Activated T-cell treated with anti-CD3 and anti-CD28 coated beads, Interleukin-2, amount 50 U/mL, for 48 hours (primary cell): ENCODE measurements around the gene CNTN4.

Experiments
- DNase-seq, 2 experiments: peaks; one replicate each; pipeline ENCODE4 v3.0.0-alpha.2; 2020

CNTN4 gene

DNA sequence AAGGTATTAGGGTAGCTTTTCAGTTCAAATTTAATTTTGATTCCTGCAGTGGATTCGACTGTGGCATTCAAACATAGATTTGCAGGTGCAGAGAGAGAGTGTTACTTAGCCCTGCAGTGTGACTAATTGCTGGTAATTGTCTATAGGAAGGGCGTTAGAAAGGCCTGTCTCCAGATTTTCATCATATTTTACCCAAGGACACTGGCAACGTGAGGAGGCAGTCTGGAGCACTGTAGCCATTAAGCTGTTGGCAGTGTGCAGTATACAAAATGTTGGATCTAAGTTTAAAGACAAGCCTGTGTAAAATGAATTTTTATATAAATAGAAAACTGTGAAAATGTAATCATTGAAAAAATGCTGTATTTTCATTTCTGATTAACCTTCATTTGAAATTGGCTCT lies 342.9 kb downstream of the CNTN4 start:
- no peak for DNase-seq

DNA sequence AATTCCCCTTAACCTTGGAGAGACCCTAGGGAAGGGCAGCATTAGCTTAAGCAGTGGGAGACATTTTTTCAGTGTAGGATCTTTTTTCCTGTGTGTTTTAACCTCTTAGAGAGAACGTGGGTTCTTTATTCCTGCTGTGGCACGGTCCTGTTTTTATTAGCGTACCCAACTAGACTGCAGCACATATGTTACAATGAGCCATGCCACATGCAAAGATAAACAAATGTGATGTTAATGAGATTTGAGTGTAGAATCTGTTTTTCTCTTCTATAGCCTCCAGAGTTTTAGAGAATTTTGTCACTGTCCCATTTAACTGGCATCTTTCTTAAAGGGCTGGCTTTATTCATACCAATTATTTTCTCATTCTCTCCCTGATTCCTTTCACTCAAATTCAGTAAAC lies 347.5 kb downstream of the CNTN4 start:
- DNase-seq = no peak

GRCh38 chr3:2452249-2452648 lies 353.6 kb downstream of the CNTN4 start:
- no peak for DNase-seq

DNA sequence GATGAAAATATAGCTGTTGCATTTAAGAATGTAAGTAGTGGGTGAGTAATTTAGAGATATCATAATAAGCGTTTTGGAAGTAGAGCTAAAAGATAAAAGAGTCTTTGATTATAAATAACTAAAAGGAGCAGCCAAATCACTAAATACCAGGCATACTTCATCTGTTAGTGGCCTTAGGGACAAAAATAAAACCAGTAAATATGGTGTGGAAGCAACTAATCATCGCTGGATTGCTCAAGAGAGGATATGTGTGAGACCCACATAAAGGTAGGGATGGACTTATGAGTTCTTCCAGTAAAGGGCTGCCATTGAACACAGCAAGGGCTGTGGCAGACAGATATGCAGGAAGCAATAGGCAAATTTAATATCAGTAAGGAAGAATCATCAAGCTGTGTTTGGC lies 356.2 kb downstream of the CNTN4 start:
- DNase-seq = no peak

DNA sequence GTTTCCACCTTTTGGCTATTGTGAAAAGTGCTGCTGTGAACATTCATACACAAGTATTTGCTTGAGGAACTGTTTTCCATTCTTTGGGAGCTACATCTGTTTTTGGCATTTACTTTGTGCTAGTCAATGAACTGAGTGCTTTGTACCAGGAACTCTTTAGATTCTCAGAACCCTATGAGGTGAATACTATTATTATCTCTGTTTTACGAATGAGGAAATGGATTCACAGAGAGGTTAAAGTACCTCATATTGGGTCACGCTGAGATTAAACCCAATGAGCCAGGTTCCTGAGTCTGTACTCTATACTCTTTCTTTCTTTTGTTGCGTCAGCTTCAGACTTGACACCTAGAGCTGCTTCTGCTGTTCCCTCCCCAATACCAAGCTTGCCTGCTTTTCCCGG lies 358.1 kb downstream of the CNTN4 start:
- no peak for DNase-seq

GRCh38 chr3:2458816-2459215 lies 360.1 kb downstream of the CNTN4 start:
- no peak for DNase-seq

GRCh38 chr3:2465842-2466241 lies 367.2 kb downstream of the CNTN4 start:
- DNase-seq = no peak

GRCh38 chr3:2468816-2469215 lies 370.1 kb downstream of the CNTN4 start:
- no peak for DNase-seq

DNA sequence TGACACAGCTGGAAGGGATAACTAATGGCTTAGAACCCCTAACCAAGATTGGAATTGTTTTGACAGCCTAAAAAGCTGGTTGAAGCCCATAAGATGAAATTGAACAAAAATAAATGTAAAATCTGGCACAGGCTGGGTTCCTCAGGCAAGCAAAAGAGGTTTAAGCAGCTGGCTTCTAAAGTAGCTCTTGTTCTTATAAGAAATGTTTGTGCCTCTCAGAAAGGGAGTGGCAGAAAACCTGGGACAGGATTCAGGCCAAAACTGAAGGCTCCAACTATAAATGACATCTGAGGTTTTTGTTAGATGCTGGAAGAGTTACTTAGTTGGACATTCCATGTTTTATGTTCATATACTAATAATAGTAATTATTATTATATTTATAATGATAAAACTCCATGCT lies 378.3 kb downstream of the CNTN4 start:
- DNase-seq = no peak

GRCh38 chr3:2477620-2478019 lies 379.0 kb downstream of the CNTN4 start:
- DNase-seq = no peak

GRCh38 chr3:2484162-2485026 lies 385.7 kb downstream of the CNTN4 start:
- DNase-seq = no peak

- no peak for DNase-seq
These were observed 386.3 kb downstream of the CNTN4 start for GRCh38 chr3:2485027-2485375.

DNA sequence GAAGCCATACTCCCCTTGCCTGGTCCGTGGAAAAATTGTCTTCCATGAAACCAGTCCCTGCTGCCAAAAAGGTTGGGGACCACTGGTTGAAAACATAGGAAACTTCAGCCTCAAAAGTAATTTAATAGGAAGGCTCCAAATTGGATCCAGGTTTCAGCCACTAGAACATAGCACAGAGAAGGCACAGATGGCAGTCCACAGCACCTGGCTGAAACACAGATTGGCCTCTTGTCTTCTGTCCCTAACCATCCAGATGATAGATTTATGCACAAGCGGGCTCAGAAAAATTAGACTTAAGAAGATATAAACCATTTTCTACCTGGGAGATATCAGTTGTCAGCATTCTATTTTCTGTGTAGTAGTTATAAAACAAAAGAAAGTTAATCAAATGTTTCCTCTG lies 397.1 kb downstream of the CNTN4 start:
- no peak for DNase-seq

GRCh38 chr3:2504912-2505311 lies 406.2 kb downstream of the CNTN4 start:
- DNase-seq = no peak

DNA sequence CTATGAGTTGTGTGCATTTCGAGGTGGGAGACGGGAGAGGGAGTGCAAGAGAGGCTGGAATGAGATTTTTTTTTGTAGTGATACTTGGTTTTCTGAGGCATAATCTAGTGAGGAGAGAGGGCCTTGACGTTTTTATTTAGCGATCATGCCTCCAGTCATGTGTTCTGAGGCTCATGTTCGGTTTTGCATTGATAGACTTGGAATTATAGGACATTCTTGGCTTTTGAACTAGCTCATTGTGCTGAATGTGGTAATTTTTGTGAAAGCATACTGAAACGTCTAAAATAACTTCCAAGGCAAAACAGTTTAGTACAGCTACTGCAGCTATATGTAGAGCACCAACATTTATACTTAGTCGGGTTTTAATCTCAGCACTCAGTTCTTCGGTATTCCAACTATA lies 408.1 kb downstream of the CNTN4 start:
- no peak for DNase-seq

DNA sequence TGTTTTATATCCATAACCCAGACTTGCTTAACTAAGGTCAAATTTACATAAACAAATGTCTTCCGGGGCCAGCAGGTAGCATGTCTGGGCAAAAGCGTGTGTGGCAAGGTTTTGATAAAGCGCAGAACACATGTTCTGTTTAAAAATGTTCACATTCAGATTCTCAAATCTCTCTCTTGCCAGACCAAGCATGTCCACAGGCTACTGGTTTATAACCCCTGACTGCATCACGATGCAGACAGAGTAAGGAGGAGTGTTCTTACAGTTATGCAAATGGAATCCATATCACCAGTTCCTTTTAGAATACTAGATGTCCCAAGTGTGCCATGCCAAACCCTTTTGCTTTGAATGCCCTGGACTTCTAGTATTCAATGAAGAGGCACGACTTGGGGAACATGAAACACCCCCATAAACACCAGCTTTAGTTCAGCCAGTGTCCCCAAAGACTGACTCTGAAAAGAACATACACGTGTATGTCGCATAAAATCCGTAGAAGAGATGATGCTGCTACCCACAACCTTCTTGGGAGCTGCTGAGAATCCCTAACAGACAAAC lies 412.0 kb downstream of the CNTN4 start:
- no peak for DNase-seq

DNA sequence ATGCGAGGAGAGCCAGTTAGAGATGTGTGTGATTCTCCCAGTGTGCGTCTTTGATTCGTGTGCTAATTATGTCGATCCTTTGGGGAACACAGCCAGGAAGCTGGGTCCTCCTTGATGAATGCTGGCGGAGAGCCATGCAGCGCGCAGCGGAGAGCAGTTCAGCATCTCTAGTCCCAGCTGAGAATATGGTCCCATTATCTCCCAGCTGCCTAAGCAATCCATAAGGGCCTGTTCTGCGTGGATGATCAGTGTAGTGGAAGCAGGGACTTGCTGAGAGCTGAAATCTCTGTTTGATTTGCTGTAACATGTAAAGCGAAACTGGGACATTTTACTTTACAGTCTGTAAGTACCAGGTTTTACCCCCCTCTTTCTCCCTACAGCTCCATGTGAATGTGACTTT lies 412.7 kb downstream of the CNTN4 start:
- no peak for DNase-seq

- DNase-seq = no peak
These were observed 414.2 kb downstream of the CNTN4 start for GRCh38 chr3:2512881-2513280.

DNA sequence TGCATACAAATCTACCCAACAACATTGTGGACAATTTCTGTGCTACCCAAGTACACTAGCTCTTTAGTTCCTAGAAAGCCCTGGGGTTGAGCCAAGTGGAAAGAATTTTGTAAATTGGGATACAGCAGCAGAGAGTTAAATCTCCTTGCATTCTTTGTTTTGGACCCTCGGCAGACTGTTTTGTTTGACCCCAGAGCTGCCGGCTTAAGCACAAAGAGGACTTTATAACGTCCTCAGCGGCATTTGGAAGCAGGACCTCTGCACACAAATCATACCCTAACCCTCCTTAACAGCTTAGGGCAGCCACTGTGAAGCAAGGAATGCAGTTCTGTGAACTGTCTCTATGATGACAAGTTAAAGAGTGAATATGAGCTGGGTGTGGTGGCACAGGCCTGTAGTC lies 415.3 kb downstream of the CNTN4 start:
- DNase-seq = no peak

DNA sequence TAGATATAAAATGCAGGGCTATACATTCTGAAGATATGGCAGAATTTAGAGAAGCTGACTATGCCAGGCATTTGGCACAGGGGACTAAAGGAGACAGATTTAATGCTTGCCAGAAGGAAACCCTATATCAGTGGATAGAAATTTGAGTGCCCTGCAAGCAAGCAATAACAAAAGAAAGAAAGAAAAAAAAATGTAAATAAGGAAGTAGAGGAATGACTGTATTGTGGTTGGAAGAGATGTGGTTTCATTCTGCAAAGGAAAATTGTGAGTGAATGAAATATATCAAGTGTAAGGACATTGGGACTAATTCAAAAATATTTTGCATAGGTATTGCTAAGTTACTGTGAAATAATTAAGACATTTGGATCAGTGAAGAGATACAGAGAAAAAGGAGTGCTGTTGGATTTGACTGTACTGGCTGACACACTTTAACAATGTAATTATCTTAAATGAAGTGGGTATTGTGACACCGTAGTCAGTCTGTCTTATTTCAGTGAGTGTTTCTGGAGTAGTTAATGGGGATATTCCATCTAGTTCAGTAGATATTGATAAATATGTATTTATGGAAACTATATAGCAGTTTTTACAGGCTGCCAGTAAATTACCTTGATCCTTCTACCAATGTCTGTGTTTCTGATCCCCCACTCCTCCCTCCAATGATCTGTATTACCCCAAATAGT lies 418.2 kb downstream of the CNTN4 start:
- DNase-seq = no peak

DNA sequence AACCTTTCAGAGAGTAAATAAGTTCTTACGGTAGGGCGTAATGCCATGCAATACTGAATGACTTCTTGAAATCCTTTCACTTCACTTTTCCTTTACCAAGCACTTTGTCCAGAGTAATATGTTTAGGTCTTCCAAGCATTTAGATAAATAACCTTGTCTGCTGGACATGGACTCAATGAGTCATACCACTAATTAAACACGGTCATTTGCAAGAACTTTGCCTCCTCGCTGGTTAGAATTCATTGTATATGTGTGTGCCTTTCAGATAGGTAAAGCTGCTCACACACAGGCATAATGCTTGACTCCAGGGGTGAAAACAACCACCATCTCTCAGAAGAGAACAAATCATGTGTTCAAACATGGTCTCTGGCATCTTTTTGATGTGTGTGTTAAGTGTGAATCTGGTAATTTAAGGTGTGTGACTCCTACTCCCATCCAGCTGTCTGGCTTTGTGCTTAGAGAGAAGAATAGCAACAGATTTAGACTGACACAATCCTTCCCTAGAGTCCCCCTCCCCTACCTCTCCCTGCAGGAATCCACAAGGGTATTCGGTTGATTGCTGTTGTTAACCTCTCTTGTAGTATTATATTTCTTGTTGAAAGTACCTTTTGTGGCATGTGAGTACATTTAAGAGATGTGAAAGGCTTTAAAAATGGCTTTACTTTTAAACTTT lies 419.0 kb downstream of the CNTN4 start:
- DNase-seq = no peak

DNA sequence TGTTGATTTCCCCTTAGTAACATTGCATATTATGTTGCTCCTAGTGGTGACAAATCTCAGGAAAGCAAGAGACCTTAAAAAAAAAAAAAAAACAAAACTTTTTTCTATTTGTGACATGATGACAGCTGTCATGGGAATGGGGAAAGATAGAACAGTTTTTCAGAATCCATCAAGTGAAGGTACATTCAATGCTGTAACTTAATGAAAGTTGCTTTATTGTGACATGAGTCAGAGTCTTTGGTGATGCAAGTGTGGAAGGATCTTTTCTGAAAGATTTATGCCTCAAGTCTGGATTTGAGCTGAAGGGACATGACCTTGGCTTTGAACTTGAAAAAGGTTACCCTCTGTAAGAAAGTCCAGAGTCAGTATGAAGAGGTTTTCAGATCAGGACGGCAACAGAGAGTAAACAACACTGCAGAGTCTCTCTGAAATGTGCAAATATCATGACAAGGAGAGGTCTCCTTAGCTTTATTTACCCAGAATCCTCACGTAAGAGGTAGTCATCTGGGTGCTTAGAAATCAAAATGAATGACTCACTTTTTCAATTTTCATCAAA lies 424.7 kb downstream of the CNTN4 start:
- DNase-seq = no peak

DNA sequence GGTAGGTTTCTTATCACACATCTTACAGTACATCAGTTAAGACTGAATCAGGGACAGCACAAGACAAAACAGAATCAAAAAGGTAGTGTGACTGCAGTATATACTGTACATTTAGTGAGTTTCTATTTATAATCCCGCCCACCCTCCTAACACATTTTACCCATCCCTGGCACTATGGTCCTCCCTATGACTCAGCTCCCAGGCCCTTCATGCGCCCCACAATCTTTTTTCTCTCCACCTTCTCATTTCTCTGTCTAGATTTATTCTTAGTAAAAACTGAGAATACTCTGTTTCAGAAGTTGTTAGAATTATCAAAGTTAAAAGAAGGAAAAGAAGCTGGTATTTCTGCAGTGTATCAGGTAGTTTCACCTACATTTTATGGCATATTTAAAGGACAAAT lies 427.3 kb downstream of the CNTN4 start:
- DNase-seq = no peak

GRCh38 chr3:2526926-2527325 lies 428.3 kb downstream of the CNTN4 start:
- DNase-seq = no peak
